Measurements from ENCODE around the gene FZD8.
A peak's percentile ranks its signal among the peaks of the same experiment; 100 is the strongest.

FZD8 gene

DNA sequence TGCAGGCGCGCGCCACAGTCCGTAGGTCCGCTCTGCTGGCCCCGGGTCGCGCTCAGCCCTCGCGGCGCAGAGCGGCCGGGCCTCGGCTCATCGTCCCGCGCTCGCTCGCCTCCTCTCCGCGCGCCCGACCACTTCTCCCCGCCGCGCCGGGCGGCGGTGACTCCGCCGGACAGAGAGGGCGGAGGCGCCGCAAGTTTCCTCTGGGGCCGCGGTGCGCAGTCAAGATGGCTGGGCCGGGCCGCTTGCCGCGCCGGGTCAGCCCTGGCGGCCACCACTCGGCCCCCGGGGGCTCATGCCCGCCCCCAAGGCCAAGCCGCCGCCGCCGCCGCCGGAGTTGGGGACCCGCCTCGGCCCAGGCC, 441 bp downstream of the FZD8 start:
- Histone ChIP-seq H3K27me3 (ENCODE audit: insufficient read depth, low read length) (no peaks in the 10 kb centered on the region), H2AFZ (ENCODE audit: low read length, unreplicated experiment) (peak overlapping the region; percentile 93), H3K79me2 (ENCODE audit: control insufficient read depth, insufficient read depth, low read length, unreplicated experiment) (no peaks in the 10 kb centered on the region), H3K36me3 (ENCODE audit: insufficient read depth, low read length) (no peaks in the 10 kb centered on the region), H3K4me1 (ENCODE audit: control insufficient read depth, insufficient read depth, low read length, unreplicated experiment) (no peaks in the 10 kb centered on the region), H3K27ac (ENCODE audit: low read depth, low read length) (no peak overlapping the region), H3K4me3 (ENCODE audit: low read depth, low read length) (peak overlapping the region; percentile 93)

DNA sequence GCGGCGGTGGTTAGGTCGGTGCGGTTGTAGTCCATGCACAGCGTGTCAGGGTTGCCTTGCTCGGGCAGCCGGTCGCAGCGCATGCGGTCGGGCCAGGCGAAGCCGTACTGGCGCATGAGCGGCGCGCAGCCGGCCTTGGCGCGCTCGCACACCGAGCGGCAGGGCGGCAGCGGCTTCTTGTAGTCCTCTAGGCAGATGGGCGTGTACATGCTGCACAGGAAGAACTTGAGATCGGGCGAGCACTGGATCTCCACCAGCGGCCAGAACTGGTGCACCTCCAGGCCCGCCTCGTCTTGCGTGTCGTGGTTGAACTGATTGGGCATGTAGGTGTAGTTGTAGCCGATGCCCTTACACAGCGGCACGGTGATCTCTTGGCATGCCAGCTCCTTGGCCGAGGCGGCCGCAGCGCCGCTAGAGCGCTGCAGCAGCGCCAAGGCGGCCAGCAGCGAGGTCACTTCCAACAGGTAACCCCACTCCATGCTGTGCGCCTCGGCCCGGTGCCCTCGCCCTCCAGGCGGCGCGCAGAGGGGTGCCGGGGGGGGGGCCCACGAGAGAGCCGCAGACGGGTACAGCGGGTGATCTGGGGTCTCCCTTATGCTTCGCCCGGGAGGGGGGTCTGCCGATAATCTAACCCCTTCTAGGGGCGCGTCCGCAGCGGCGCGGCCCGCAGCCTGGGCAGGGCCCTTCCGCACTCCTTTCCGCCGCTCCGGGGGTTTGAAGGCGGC, 983 bp downstream of the FZD8 start:
- Histone ChIP-seq H3K27ac (ENCODE audit: low read depth, low read length) (no peak overlapping the region), H3K27me3 (ENCODE audit: insufficient read depth, low read length) (no peaks in the 10 kb centered on the region), H2AFZ (ENCODE audit: low read length, unreplicated experiment) (peak overlapping the region; percentile 93)

DNA sequence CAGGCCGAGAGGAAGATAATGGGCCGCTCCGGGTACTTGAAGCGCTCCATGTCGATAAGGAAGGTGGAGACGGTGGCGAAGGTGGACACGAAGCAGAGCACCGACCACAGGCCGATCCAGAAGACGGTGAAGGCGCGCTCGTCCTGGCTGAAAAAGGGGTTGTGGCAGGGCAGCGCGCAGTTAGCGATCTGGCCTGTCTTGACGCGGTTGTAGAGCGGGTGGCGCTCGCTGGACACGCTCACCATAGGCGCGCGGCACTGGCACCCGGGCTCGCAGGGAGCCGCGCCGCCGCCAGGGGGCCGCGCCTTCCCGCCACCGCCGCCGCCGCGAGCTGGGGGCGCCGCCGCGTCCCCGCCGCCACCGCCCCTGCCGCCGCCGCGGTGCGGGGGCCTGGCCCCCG, 1.6 kb downstream of the FZD8 start:
- Histone ChIP-seq H3K27ac (ENCODE audit: low read depth, low read length) (no peak overlapping the region), H3K79me2 (ENCODE audit: control insufficient read depth, insufficient read depth, low read length, unreplicated experiment) (no peaks in the 10 kb centered on the region), H3K27me3 (ENCODE audit: insufficient read depth, low read length) (no peaks in the 10 kb centered on the region), H2AFZ (ENCODE audit: low read length, unreplicated experiment) (no peak overlapping the region), H3K36me3 (ENCODE audit: insufficient read depth, low read length) (no peaks in the 10 kb centered on the region), H3K4me3 (ENCODE audit: low read depth, low read length) (peak overlapping the region; percentile 79), H3K4me1 (ENCODE audit: control insufficient read depth, insufficient read depth, low read length, unreplicated experiment) (no peaks in the 10 kb centered on the region)

More for the DNA sequence above, 983 bp downstream of the FZD8 start:
- Histone ChIP-seq H3K79me2 (ENCODE audit: control insufficient read depth, insufficient read depth, low read length, unreplicated experiment) (no peaks in the 10 kb centered on the region), H3K36me3 (ENCODE audit: insufficient read depth, low read length) (no peaks in the 10 kb centered on the region), H3K4me1 (ENCODE audit: control insufficient read depth, insufficient read depth, low read length, unreplicated experiment) (no peaks in the 10 kb centered on the region), H3K4me3 (ENCODE audit: low read depth, low read length) (peak overlapping the region; percentile 93)

DNA sequence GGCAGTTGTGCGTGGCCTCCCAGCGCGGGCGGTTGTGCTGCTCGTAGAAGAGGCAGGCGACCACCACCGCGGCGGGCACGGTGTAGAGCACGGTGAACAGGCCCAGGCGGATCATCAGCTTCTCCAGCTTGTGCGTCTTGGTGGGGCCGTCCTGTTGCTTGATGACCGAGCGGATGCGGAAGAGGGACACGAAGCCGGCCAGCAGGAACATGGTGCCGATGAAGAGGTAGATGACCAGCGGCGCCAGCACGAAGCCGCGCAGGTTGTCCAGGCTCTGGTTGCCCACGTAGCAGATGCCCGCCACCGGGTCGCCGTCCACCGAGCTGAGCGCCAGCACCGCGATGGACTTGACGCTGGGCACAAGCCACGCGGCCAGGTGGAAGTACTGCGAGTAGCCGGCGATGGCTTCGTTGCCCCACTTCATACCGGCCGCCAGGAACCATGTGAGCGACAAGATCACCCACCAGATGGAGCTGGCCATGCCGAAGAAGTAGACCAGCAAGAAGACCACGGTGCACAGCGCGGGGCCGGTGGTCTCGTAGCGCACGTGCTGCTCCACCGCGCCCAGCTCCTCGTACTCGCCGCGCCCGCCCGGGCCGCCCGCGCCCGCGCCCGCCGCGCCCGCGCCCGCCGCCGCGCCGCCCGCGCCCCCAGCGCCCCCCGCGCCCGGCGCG, 2.2 kb downstream of the FZD8 start:
- Histone ChIP-seq H3K4me1 (ENCODE audit: control insufficient read depth, insufficient read depth, low read length, unreplicated experiment) (no peaks in the 10 kb centered on the region), H3K79me2 (ENCODE audit: control insufficient read depth, insufficient read depth, low read length, unreplicated experiment) (no peaks in the 10 kb centered on the region), H3K27me3 (ENCODE audit: insufficient read depth, low read length) (no peaks in the 10 kb centered on the region), H3K27ac (ENCODE audit: low read depth, low read length) (no peak overlapping the region), H2AFZ (ENCODE audit: low read length, unreplicated experiment) (no peak overlapping the region), H3K36me3 (ENCODE audit: insufficient read depth, low read length) (no peaks in the 10 kb centered on the region), H3K4me3 (ENCODE audit: low read depth, low read length) (peak overlapping the region; percentile 79)

DNA sequence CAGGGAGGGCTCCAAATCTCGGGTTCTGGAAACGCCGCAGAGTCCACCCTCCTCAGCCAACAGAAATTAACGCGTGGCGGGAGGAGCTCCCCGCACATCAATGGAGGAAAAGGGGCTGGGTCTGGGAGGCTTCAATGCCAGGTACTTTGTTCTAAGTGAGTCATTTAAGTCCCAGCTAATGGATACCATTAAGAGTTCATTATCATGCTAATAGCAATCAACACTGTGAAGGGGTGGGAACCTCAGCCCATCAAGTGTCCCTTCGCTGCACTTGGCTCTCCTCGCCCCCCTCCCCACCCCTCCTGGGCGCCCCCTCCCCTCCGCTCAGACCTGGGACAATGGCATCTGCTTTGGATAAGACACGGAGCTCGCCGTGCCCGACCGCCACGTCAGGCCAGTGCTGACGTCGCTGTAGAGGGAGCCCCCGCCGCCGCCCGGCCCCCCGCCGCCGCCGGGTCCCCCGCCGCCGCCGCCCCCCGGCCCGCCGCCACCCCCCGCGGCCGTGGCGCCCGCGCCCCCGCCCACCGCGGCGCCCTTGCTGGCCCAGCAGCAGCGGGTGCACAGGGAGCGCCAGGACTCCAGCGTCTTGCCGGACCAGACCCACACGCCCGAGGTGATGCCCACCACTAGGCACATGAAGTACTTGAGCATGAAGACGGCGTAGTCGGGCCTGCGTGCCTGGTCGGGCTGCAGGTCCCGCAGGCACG, 2.9 kb downstream of the FZD8 start:
- Histone ChIP-seq H3K4me1 (ENCODE audit: control insufficient read depth, insufficient read depth, low read length, unreplicated experiment) (no peaks in the 10 kb centered on the region), H3K27ac (ENCODE audit: low read depth, low read length) (no peak overlapping the region), H3K79me2 (ENCODE audit: control insufficient read depth, insufficient read depth, low read length, unreplicated experiment) (no peaks in the 10 kb centered on the region), H2AFZ (ENCODE audit: low read length, unreplicated experiment) (no peak overlapping the region), H3K27me3 (ENCODE audit: insufficient read depth, low read length) (no peaks in the 10 kb centered on the region), H3K4me3 (ENCODE audit: low read depth, low read length) (peak overlapping the region; percentile 79), H3K36me3 (ENCODE audit: insufficient read depth, low read length) (no peaks in the 10 kb centered on the region)

DNA sequence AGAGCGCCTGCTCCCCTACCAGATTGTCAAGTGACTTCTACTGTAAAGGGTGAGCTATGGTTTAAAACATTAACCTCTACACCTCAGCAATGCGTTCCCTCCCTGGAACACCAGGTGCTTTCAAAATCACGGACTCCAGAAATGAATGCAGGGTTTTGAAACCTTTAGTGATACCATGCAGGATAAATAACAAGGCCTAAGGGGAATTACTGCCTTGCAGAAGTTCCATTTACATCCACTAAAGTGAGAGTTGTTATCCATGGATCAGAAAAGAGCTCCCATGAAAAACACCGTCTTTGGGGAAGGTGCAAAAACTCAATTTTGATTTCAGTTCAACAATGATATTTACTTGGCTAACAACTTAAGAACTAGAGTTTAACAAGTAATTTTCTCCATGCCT, 4.0 kb downstream of the FZD8 start:
- H3K27me3 ChIP-seq (ENCODE audit: insufficient read depth, low read length), result no peaks in the 10 kb centered on the region
- H3K36me3 ChIP-seq (ENCODE audit: insufficient read depth, low read length), result no peaks in the 10 kb centered on the region
- H2AFZ ChIP-seq (ENCODE audit: low read length, unreplicated experiment), result no peak overlapping the region
- no peaks in the 10 kb centered on the region for H3K79me2 ChIP-seq (ENCODE audit: control insufficient read depth, insufficient read depth, low read length, unreplicated experiment)
- H3K4me1 ChIP-seq (ENCODE audit: control insufficient read depth, insufficient read depth, low read length, unreplicated experiment), result no peaks in the 10 kb centered on the region
- H3K27ac ChIP-seq (ENCODE audit: low read depth, low read length), result no peak overlapping the region
- no peak overlapping the region for H3K4me3 ChIP-seq (ENCODE audit: low read depth, low read length)

DNA sequence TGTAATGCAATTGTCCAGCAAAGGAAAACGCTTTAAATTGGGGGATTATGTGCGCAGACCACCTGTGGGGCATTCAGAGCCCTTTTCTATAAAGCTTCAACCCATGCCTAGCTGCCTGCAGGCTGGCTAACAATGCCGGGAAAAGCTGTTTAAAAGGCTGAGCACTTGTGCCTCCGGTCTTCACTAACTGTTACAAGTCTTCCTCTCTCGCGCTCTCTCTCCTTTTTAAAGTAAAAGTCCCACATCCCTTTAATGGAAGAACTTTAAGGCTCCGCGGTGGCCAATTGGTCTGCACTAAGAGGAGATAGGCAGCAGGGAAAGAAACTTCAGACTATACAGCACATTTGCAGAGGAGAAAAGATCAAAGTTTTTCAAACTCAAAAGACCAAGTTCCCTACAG, 4.6 kb downstream of the FZD8 start:
- Histone ChIP-seq H2AFZ (ENCODE audit: low read length, unreplicated experiment) (no peak overlapping the region), H3K4me3 (ENCODE audit: low read depth, low read length) (no peak overlapping the region), H3K27ac (ENCODE audit: low read depth, low read length) (no peak overlapping the region)

DNA sequence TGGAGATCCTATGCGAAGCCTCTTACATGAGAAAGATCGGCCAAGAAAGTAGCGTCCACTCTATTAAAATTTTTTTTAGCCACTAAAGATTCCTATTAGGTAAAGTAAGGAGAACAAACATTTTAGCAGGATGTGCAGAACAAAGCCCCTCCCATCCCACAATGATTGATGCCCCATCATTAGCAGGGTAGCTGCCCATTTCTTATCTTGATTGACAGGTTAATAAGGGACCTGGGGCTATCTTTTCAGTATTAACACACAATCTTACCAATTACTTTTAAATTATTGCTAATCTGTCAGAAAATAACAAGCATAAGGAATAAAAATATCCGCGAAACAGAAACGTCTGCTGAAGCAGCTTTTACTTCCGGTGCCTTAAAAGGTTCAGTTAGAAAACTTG, 5.1 kb downstream of the FZD8 start:
- no peaks in the 10 kb centered on the region for H3K27me3 ChIP-seq (ENCODE audit: insufficient read depth, low read length)
- no peak overlapping the region for H3K27ac ChIP-seq (ENCODE audit: low read depth, low read length)
- H3K4me1 ChIP-seq (ENCODE audit: control insufficient read depth, insufficient read depth, low read length, unreplicated experiment), result no peaks in the 10 kb centered on the region
- H3K4me3 ChIP-seq (ENCODE audit: low read depth, low read length), result no peak overlapping the region
- no peaks in the 10 kb centered on the region for H3K79me2 ChIP-seq (ENCODE audit: control insufficient read depth, insufficient read depth, low read length, unreplicated experiment)
- H3K36me3 ChIP-seq (ENCODE audit: insufficient read depth, low read length), result no peaks in the 10 kb centered on the region
- no peak overlapping the region for H2AFZ ChIP-seq (ENCODE audit: low read length, unreplicated experiment)

More for the DNA sequence above, 4.6 kb downstream of the FZD8 start:
- Histone ChIP-seq H3K4me1 (ENCODE audit: control insufficient read depth, insufficient read depth, low read length, unreplicated experiment) (no peaks in the 10 kb centered on the region), H3K79me2 (ENCODE audit: control insufficient read depth, insufficient read depth, low read length, unreplicated experiment) (no peaks in the 10 kb centered on the region), H3K36me3 (ENCODE audit: insufficient read depth, low read length) (no peaks in the 10 kb centered on the region), H3K27me3 (ENCODE audit: insufficient read depth, low read length) (no peaks in the 10 kb centered on the region)

DNA sequence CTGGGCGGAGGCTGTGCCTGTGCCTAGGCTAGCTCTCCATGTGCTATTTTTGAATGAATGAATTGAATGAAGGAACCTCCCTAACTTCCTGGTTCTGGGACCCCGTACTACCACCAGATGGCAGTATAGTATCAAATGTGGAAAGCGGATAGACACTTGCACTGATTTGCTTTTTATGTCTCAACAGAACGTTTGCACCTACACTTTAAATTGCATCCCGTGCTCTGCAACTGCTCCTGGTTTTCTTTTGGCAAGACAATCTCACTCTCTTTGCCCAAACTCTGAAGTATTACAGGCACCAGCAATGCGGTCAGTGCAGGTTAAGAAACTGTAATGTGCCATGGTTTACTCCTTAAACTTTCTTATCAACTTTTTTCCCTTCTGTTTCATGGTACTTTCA, 6.5 kb downstream of the FZD8 start:
- H3K4me1 ChIP-seq (ENCODE audit: control insufficient read depth, insufficient read depth, low read length, unreplicated experiment), result no peaks in the 10 kb centered on the region
- H2AFZ ChIP-seq (ENCODE audit: low read length, unreplicated experiment), result no peak overlapping the region
- no peaks in the 10 kb centered on the region for H3K79me2 ChIP-seq (ENCODE audit: control insufficient read depth, insufficient read depth, low read length, unreplicated experiment)
- H3K27ac ChIP-seq (ENCODE audit: low read depth, low read length), result no peak overlapping the region
- 0 out of 2 replicates have a peak overlapping the region, but pooled peaks have one; percentile 45 for H3K4me3 ChIP-seq (ENCODE audit: low read depth, low read length)
- no peaks in the 10 kb centered on the region for H3K36me3 ChIP-seq (ENCODE audit: insufficient read depth, low read length)
- no peaks in the 10 kb centered on the region for H3K27me3 ChIP-seq (ENCODE audit: insufficient read depth, low read length)

DNA sequence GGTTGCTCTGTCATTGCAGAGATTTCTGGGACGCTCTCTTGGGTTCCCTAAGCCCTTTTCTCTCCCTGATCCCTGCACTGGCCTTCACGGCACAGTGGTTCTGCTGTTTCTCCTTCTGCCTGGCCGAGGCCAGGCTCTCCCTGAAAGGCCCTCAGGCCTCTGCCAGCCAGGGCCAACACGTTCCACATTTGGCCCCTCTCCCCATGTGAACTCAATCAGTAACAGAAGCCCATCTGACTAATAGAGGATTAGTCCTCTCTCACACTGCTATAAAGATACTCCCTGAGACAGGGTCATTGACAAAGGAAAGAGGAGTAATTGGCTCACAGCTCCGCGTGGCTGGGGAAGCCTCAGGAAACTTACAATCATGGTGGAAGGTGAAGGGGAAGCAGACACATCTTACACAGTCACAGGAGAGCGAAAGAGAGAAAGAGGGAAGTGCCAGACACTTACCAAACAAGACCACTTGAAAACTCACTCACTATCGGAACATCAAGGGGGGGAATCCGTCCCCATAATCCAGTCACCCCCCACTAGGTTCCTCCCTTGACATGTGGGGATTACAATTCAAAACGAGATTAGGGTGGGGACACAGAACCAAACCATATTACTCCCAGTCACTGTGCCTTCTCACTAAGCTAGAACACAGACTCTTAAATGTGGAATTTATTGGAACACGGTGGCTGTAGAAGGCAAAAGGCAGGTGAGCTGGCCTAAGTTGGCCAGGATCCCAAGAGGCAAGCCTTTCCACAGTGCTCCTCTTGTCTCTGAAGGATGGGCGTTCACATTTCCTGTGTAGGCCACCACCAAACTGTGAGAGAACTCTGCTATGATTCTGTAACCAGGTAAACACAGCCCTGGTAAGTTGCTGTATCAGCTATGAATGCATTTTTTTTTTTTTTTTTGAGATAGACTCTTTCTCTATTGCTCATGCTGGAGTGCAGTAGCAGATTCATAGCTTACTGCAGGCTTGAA, 8.8 kb downstream of the FZD8 start:
- Histone ChIP-seq H3K36me3 (ENCODE audit: insufficient read depth, low read length) (no peaks in the 10 kb centered on the region), H3K27ac (ENCODE audit: low read depth, low read length) (no peak overlapping the region), H3K4me3 (ENCODE audit: low read depth, low read length) (no peak overlapping the region), H3K4me1 (ENCODE audit: control insufficient read depth, insufficient read depth, low read length, unreplicated experiment) (no peaks in the 10 kb centered on the region), H2AFZ (ENCODE audit: low read length, unreplicated experiment) (no peak overlapping the region), H3K79me2 (ENCODE audit: control insufficient read depth, insufficient read depth, low read length, unreplicated experiment) (no peaks in the 10 kb centered on the region), H3K27me3 (ENCODE audit: insufficient read depth, low read length) (no peaks in the 10 kb centered on the region)
